B cell (primary cell): Measurements from ENCODE around the gene C12orf57. TPM values are rescaled to one million over a fixed set of nuclear protein-coding genes. Genes with fewer than 3 reads are reported as not detected.

ENCODE experiments used
- ATAC-seq: fragments of 200-7000 bp; cut with Tn5 transposase; one replicate; pipeline ENCODE4 v1.10.0; 2021; ENCODE audit warnings: low read depth, mild to moderate bottlenecking, moderate number of reproducible peaks, moderate library complexity
- CTCF ChIA-PET: fragments of 350-600 bp; sonication (Branson Sonifier 250); formaldehyde crosslinking; loops from one replicate; lab custom pipeline; 2021; ENCODE audit warnings: antibody characterized with exemption, inconsistent platforms; lab: Charles Lee
- POLR2A ChIA-PET: fragments of 350-600 bp; sonication (Branson Sonifier 250); formaldehyde crosslinking; loops from one replicate; lab custom pipeline; 2021; ENCODE audit warnings: antibody characterized with exemption; lab: Charles Lee
- DNase-seq: peaks from one replicate; pipeline ENCODE4 v3.0.0; 2013
- H2AFZ ChIP-seq: 2 replicates; pipeline ENCODE4 v1.6.1; 2012; ENCODE audit warnings: mild to moderate bottlenecking, low read depth, low read length; ENCODE audit not compliant: insufficient read depth, poor library complexity, severe bottlenecking
- H3K27ac ChIP-seq, 2 donors: 1 replicate in 1 of 2; 2 replicates in 1 of 2; pipeline ENCODE4 v1.5.1; 2012 to 2013; ENCODE audit warnings: low read length in 2 of 2, mild to moderate bottlenecking in 2 of 2, moderate library complexity in 1 of 2
- H3K27me3 ChIP-seq, 4 experiments: fragments of 200-600 bp in 1 of 4; sonication (generic) in 1 of 4; replicated peaks in 1 of 4; 1 replicate in 2 of 4; 2 replicates in 2 of 4; pipeline versions ENCODE4 v1.6.1 to v1.7.0; 2013 to 2016; ENCODE audit warnings: low read length in 3 of 4, mild to moderate bottlenecking in 2 of 4, mixed read lengths in 1 of 4, moderate library complexity in 1 of 4; ENCODE audit not compliant: insufficient read depth in 4 of 4, control insufficient read depth in 3 of 4; ENCODE audit errors: control extremely low read depth in 1 of 4
- H3K36me3 ChIP-seq, 2 experiments: replicated peaks in 1 of 2; 1 replicate in 1 of 2; 2 replicates in 1 of 2; pipeline versions ENCODE4 v1.6.1 to v1.7.1; 2013; ENCODE audit warnings: low read length in 1 of 2; ENCODE audit not compliant: insufficient read depth in 2 of 2, control insufficient read depth in 1 of 2; ENCODE audit errors: control extremely low read depth in 1 of 2, extremely low read depth in 1 of 2
- H3K4me1 ChIP-seq, 2 donors: fragments of 200-600 bp in 1 of 2; sonication (generic) in 1 of 2; 1 replicate in 1 of 2; 2 replicates in 1 of 2; pipeline versions ENCODE4 v1.5.1 to v1.6.1; 2013 to 2017; ENCODE audit warnings: low read length in 2 of 2; ENCODE audit not compliant: control insufficient read depth in 2 of 2, insufficient read depth in 2 of 2
- H3K4me2 ChIP-seq: replicated peaks from 2 replicates; pipeline ENCODE3; 2012; ENCODE audit warnings: mild to moderate bottlenecking, low read depth, low read length; ENCODE audit not compliant: poor library complexity, severe bottlenecking
- H3K4me3 ChIP-seq, 5 experiments: fragments of 200-600 bp in 1 of 5; sonication (generic) in 1 of 5; 1 replicate in 3 of 5; 2 replicates in 2 of 5; pipeline versions ENCODE4 v1.5.1 to v1.7.0; 2011 to 2016; ENCODE audit warnings: low read length in 4 of 5, mild to moderate bottlenecking in 4 of 5, low read depth in 2 of 5, control low read depth in 1 of 5, moderate library complexity in 1 of 5; ENCODE audit not compliant: insufficient read depth in 1 of 5; ENCODE audit errors: control extremely low read depth in 1 of 5, extremely low read depth in 1 of 5
- H3K79me2 ChIP-seq: fragments of 200-600 bp; sonication (generic); one replicate; pipeline ENCODE4 v1.6.0; 2016; ENCODE audit warnings: low read length; ENCODE audit not compliant: control insufficient read depth, insufficient read depth
- H3K9ac ChIP-seq: fragments of 200-600 bp; sonication (generic); 2 replicates; pipeline ENCODE4 v1.6.1; 2017; ENCODE audit warnings: mild to moderate bottlenecking, low read length, moderate library complexity
- H3K9me3 ChIP-seq, 3 donors: one replicate each; pipeline versions ENCODE4 v1.6.1 to v1.7.1; 2013; ENCODE audit warnings: low read length in 2 of 3; ENCODE audit not compliant: control insufficient read depth in 2 of 3, insufficient read depth in 1 of 3; ENCODE audit errors: control extremely low read depth in 1 of 3
- H4K20me1 ChIP-seq: 2 replicates; pipeline ENCODE4 v1.6.0; 2012; ENCODE audit warnings: mild to moderate bottlenecking, low read length; ENCODE audit not compliant: insufficient read depth, control insufficient read depth, poor library complexity, severe bottlenecking
- H3K27ac Mint-ChIP-seq: one replicate; pipeline ENCODE4 v1.8.0; 2021; ENCODE audit warnings: mixed read lengths
- H3K27me3 Mint-ChIP-seq: one replicate; pipeline ENCODE4 v1.8.0; 2021; ENCODE audit warnings: mixed read lengths
- H3K4me1 Mint-ChIP-seq: one replicate; pipeline ENCODE4 v1.8.0; 2021; ENCODE audit warnings: mixed read lengths
- H3K4me3 Mint-ChIP-seq: one replicate; pipeline ENCODE4 v1.8.0; 2021; ENCODE audit warnings: mixed read lengths
- H3K9me3 Mint-ChIP-seq: one replicate; pipeline ENCODE4 v1.8.0; 2022; ENCODE audit warnings: mixed read lengths; ENCODE audit not compliant: insufficient read depth
- CTCF ChIP-seq: fragments of 200-600 bp; IDR thresholded peaks from one replicate; pipeline ENCODE4 v1.8.0; 2022; ENCODE audit warnings: antibody characterized with exemption, mild to moderate bottlenecking
- EZH2 ChIP-seq: IDR thresholded peaks from 2 replicates; pipeline ENCODE4 v1.6.1; 2012; ENCODE audit warnings: borderline replicate concordance, low read depth, mild to moderate bottlenecking, moderate library complexity, low read length; ENCODE audit not compliant: insufficient read depth, poor library complexity, severe bottlenecking
- WGBS: methylation state at CpG from one replicate; pipeline ENCODE4 v1.1.5; 2013; ENCODE audit warnings: missing lambda C conversion rate; ENCODE audit not compliant: insufficient coverage; 5-methylcytosine and 5-hydroxymethylcytosine counted together
- intact Hi-C: fragments of 100-400 bp; cut with micrococcal nuclease; formaldehyde crosslinking; loops from one replicate; pipeline ENCODE4 v1.10.0; 2022
- polyA plus RNA-seq: library from polyadenylated mRNA; depleted of rRNA; stranded (reverse); fragments of >200 nt; gene quantifications from 2 replicates; pipeline ENCODE4 v1.2.3, GENCODE V29; 2012
- total RNA-seq, 2 donors: library from RNA; stranded (reverse); fragments of 120-200 nt in 1 of 2; gene quantifications; 1 replicate in 1 of 2; 2 replicates in 1 of 2; pipeline versions ENCODE4 v1.2.3 to v1.2.4, GENCODE V29; 2013 to 2022

C12orf57 gene
- total and polyA plus RNA-seq, 2 donors (not counting 1 experiment from before 2014, with no cell fraction given) = 90.9 to 460 TPM

GRCh38 chr12:6961695-6962284, 18.0 kb downstream of the C12orf57 start:
- no peak for ATAC-seq
- CTCF ChIA-PET = interaction anchor here (0.6 to 13.5 kb wide), 8 partner anchors 16 to 151 kb away, joined by 3 to 944 read pairs (median 4); partner anchors contain the start of genes C12orf57, LPCAT3, PTPN6 and RNU7-1
- Histone ChIP-seq H3K27ac (peak overlapping the region; percentile 95 to 99), H3K9me3 (no peaks in the 10 kb centered on the region), H4K20me1 (peaks cover 6% of the 10 kb centered on the region), H3K79me2 (peaks cover 36% of the 10 kb centered on the region), H3K27me3 (no peaks in the 10 kb centered on the region), H3K4me1 (peaks cover 78 to 85% of the 10 kb centered on the region in 2 donors), H3K4me3 (peak overlapping the region in 1 of 5 experiments; percentile 4), H3K9ac (no peak overlapping the region), H2AFZ (no peak overlapping the region), H3K36me3 (peaks cover 0 to 69% of the 10 kb centered on the region in 2 experiments), H3K4me2 (peak overlapping the region; percentile 92)
- 20% methylated on average over 11 of the region's 16 CpGs for WGBS
- H3K27me3 Mint-ChIP-seq = no peaks in the 10 kb centered on the region
- TF ChIP-seq CTCF (no peak), EZH2 (no peak)
- intact Hi-C loops = loop anchor here (1.0 to 2.0 kb wide), 2 partner anchors 17 to 93 kb away; partner anchors contain the start of gene C12orf57
- POLR2A ChIA-PET = interaction anchor here (1.0 to 18.2 kb wide), 2 partner anchors 17 to 92 kb away, joined by 3 to 662 read pairs; partner anchors contain the start of genes C12orf57, PTPN6 and RNU7-1
- no peak for DNase-seq
- H3K4me1 Mint-ChIP-seq = peaks cover 81% of the 10 kb centered on the region
- no peaks in the 10 kb centered on the region for H3K9me3 Mint-ChIP-seq
- peak overlapping the region; percentile 98 for H3K27ac Mint-ChIP-seq
- peak overlapping the region; percentile 91 for H3K4me3 Mint-ChIP-seq
